ENCODE results near the gene PLXNB2. TPM values are rescaled to one million over a fixed set of nuclear protein-coding genes. Genes with fewer than 3 reads are reported as not detected.

Gene PLXNB2
- total and polyA plus RNA-seq, 2 experiments from 2014 or later = 83.2 to 195 TPM

- Histone ChIP-seq H3K27ac (no peak overlapping the region), H3K9me3 (ENCODE audit: low read depth) (no peaks in the 10 kb centered on the region), H3K36me3 (no peaks in the 10 kb centered on the region), H3K27me3 (peaks cover 11% of the 10 kb centered on the region), H3K4me1 (ENCODE audit: low read depth) (no peaks in the 10 kb centered on the region), H3K4me3 (peak overlapping the region; percentile 50)
- DNase-seq (ENCODE audit: low read depth in 1 of 2, low spot score in 1 of 2) = peak; percentile 75 to 76
- TF ChIP-seq CTCF (IDR thresholded peaks at IDR 0.05; ENCODE audit: low read depth, low read length) = no peak
Observed at GRCh38 chr22:50260801-50261614, 46.4 kb downstream of the PLXNB2 start.

GRCh38 chr22:50260434-50260800 lies 47.0 kb downstream of the PLXNB2 start:
- no peak for TF ChIP-seq CTCF (IDR thresholded peaks at IDR 0.05; ENCODE audit: low read depth, low read length)

DNA sequence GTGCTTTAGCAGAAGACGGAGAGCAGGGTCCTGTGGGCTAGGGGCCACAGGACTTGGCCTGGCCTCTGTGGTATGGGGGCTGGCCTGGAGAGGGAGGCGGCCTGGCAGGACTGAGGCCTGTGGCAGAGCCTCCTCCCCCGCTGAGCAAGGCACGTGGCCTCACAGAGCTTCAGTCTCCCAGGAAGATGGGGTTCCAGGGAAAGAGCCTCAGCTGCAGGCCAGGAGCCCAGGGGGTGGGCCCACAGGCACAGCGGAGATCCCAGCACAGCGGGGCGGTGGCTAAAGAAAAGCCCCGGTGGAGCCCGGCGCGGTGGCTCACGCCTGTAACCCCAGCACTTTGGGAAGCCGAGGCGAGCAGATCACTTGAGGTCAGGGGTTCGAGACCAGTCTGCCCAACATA lies 48.1 kb downstream of the PLXNB2 start:
- H3K9me3 ChIP-seq (ENCODE audit: low read depth) = no peaks in the 10 kb centered on the region
- H3K36me3 ChIP-seq = no peaks in the 10 kb centered on the region
- H3K4me3 ChIP-seq = no peak overlapping the region
- DNase-seq (ENCODE audit: low read depth in 1 of 2, low spot score in 1 of 2) = no peak
- TF ChIP-seq CTCF (IDR thresholded peaks at IDR 0.05; ENCODE audit: low read depth, low read length) = no peak
- no peaks in the 10 kb centered on the region for H3K27me3 ChIP-seq
- H3K27ac ChIP-seq = no peak overlapping the region
- no peaks in the 10 kb centered on the region for H3K4me1 ChIP-seq (ENCODE audit: low read depth)

More at GRCh38 chr22:50260434-50260800, 47.0 kb downstream of the PLXNB2 start:
- no peaks in the 10 kb centered on the region for H3K9me3 ChIP-seq (ENCODE audit: low read depth)
- H3K27ac ChIP-seq = no peak overlapping the region
- peak overlapping the region; percentile 50 for H3K4me3 ChIP-seq
- no peaks in the 10 kb centered on the region for H3K4me1 ChIP-seq (ENCODE audit: low read depth)
- no peaks in the 10 kb centered on the region for H3K36me3 ChIP-seq
- peaks cover 6% of the 10 kb centered on the region for H3K27me3 ChIP-seq
- no peak for DNase-seq (ENCODE audit: low read depth in 1 of 2, low spot score in 1 of 2)

- no peak overlapping the region for H3K4me3 ChIP-seq
- H3K27me3 ChIP-seq = no peaks in the 10 kb centered on the region
- H3K9me3 ChIP-seq (ENCODE audit: low read depth) = no peaks in the 10 kb centered on the region
- no peak for DNase-seq (ENCODE audit: low read depth in 1 of 2, low spot score in 1 of 2)
- H3K36me3 ChIP-seq = no peaks in the 10 kb centered on the region
- TF ChIP-seq CTCF (IDR thresholded peaks at IDR 0.05; ENCODE audit: low read depth, low read length) = no peak
- no peaks in the 10 kb centered on the region for H3K4me1 ChIP-seq (ENCODE audit: low read depth)
- no peak overlapping the region for H3K27ac ChIP-seq
Observed at GRCh38 chr22:50258361-50259292, 48.8 kb downstream of the PLXNB2 start.

DNA sequence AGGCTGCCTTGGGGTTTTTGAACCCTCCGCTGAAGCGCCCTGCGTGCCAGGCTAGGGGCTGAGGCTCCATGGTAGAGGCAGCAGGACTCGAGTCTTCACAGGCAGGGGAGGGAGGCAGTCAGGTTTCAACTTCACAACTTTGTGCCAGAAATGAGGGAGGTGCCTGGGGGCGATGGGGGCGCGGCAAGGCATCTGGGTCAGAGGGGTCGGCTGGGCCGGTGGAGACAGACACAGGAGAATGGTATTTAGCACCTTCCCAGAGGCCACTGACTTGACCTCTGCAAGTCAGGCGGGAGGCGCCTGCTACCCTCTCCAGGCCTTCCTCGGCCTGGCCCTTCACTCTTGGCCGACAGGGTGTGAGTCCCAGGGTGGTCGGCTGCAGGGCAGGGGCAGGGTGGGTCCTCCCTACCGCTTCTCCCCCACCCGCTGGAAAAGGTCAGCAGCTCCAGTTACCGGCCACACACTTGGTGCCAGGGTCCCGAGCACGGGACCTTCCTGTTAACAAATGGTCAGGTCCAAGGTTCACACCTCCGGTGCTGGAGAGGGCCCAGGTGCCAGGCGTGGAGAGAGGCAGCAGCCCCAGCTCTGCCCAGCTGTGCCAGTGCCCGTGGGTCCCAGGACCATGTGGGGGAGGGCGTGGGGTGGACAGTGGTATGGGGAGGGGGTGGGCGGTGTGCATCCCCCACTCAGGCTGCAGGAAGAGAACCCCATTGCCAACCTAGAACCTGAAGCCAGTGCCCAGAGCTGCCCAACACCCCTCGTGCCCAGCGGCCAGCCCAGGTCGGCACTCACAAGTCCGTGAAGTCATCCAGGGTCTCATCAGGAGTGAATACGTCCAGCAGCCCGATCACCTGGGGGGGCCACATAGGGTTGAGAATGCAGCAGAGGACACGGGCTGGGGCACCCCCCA lies 49.7 kb downstream of the PLXNB2 start:
- Histone ChIP-seq H3K36me3 (no peaks in the 10 kb centered on the region), H3K27ac (no peak overlapping the region), H3K9me3 (ENCODE audit: low read depth) (no peaks in the 10 kb centered on the region), H3K4me3 (no peak overlapping the region), H3K27me3 (no peaks in the 10 kb centered on the region), H3K4me1 (ENCODE audit: low read depth) (no peaks in the 10 kb centered on the region)
- no peak for DNase-seq (ENCODE audit: low read depth in 1 of 2, low spot score in 1 of 2)
- TF ChIP-seq CTCF (IDR thresholded peaks at IDR 0.05; ENCODE audit: low read depth, low read length) = no peak

Measured in cardiac muscle cell (in vitro differentiated cells and primary cell).